GM19324 (cell line): ENCODE results near the gene RNASEH1.
A peak's percentile ranks its signal among the peaks of the same experiment; 100 is the strongest.
"Not testable (repeated sequence)": the region's sequence is repeated elsewhere in the genome, so short reads cannot be mapped to it uniquely, and the experiment has no call there.

Experiments
- ATAC-seq: cut with Tn5 transposase; IDR thresholded peaks from one replicate; pipeline ENCODE4 v1.9.1; 2021; ENCODE audit warnings: mild to moderate bottlenecking, moderate library complexity; ENCODE audit not compliant: unreplicated experiment, low FRiP score

Gene RNASEH1

GRCh38 chr2:3594493-3595281 lies 36.6 kb upstream of the RNASEH1 start, which contains the start of gene COLEC11:
Gene COLEC11 (plus strand): TSS chr2:3595112. CDS start chr2:3604341, 9,229 bp downstream.
- ATAC-seq = no peak

GRCh38 chr2:3589086-3589485 lies 31.0 kb upstream of the RNASEH1 start:
- no peak for ATAC-seq

GRCh38 chr2:3588084-3588483 lies 30.0 kb upstream of the RNASEH1 start:
- no peak for ATAC-seq

GRCh38 chr2:3587432-3587831 lies 29.3 kb upstream of the RNASEH1 start:
- no peak for ATAC-seq

- no peak for ATAC-seq
These were observed 28.9 kb upstream of the RNASEH1 start for GRCh38 chr2:3587021-3587420.

- ATAC-seq = no peak
These were observed 28.1 kb upstream of the RNASEH1 start for GRCh38 chr2:3586220-3586619.

GRCh38 chr2:3585261-3586109 lies 27.4 kb upstream of the RNASEH1 start:
- ATAC-seq = no peak

GRCh38 chr2:3584608-3585260 lies 26.6 kb upstream of the RNASEH1 start:
- ATAC-seq = no peak

- ATAC-seq = no peak
These were observed 25.9 kb upstream of the RNASEH1 start for GRCh38 chr2:3584076-3584475.

GRCh38 chr2:3581367-3582262 lies 23.5 kb upstream of the RNASEH1 start:
- no peak for ATAC-seq

- no peak for ATAC-seq
These were observed 22.3 kb upstream of the RNASEH1 start for GRCh38 chr2:3580449-3580848.

- no peak for ATAC-seq
These were observed 20.9 kb upstream of the RNASEH1 start for GRCh38 chr2:3578987-3579386.

- ATAC-seq = not testable (repeated sequence)
These were observed 18.1 kb upstream of the RNASEH1 start for GRCh38 chr2:3576263-3576630.

- ATAC-seq = peak; percentile 28
These were observed 17.6 kb upstream of the RNASEH1 start for GRCh38 chr2:3575534-3576262.

- ATAC-seq = no peak
These were observed 16.0 kb upstream of the RNASEH1 start for GRCh38 chr2:3574155-3574554.

GRCh38 chr2:3572620-3573019 lies 14.5 kb upstream of the RNASEH1 start:
- no peak for ATAC-seq

GRCh38 chr2:3571284-3571683 lies 13.2 kb upstream of the RNASEH1 start:
- ATAC-seq = no peak

GRCh38 chr2:3569656-3570055 lies 11.5 kb upstream of the RNASEH1 start:
- ATAC-seq = not testable (repeated sequence)

- no peak for ATAC-seq
These were observed 8.7 kb upstream of the RNASEH1 start for GRCh38 chr2:3566806-3567205.
